Suprapubic skin (tissue), 4 donors: ENCODE results near the gene CHCT1. TPM values are rescaled to one million over a fixed set of nuclear protein-coding genes. Genes with fewer than 3 reads are reported as not detected.

Source experiments
- DNase-seq, 2 donors: peaks; one replicate each; pipeline ENCODE4 v3.0.0-alpha.2; 2019; ENCODE audit warnings: low spot score in 2 of 2
- H3K27ac ChIP-seq: fragments of 200-600 bp; sonication (generic); one replicate; pipeline ENCODE4 v1.5.1; 2019
- H3K27me3 ChIP-seq: fragments of 200-600 bp; sonication (generic); one replicate; pipeline ENCODE4 v1.5.1; 2019
- H3K36me3 ChIP-seq: fragments of 200-600 bp; sonication (generic); one replicate; pipeline ENCODE4 v1.5.1; 2019
- H3K4me1 ChIP-seq: fragments of 200-600 bp; sonication (generic); one replicate; pipeline ENCODE4 v1.5.1; 2019
- H3K4me3 ChIP-seq: fragments of 200-600 bp; sonication (generic); one replicate; pipeline ENCODE4 v1.5.1; 2019; ENCODE audit warnings: mild to moderate bottlenecking
- H3K9me3 ChIP-seq: fragments of 200-600 bp; sonication (generic); one replicate; pipeline ENCODE4 v1.5.1; 2019
- EP300 ChIP-seq: sonication (generic); formaldehyde crosslinking; IDR thresholded peaks from one replicate; pipeline ENCODE4 v1.6.1; 2017; ENCODE audit warnings: antibody characterized with exemption
- POLR2A ChIP-seq, 2 donors: fragments of 450-650 bp; IDR thresholded peaks; one replicate each; pipeline ENCODE4 v1.6.1; 2017; ENCODE audit warnings: antibody characterized with exemption in 2 of 2, mild to moderate bottlenecking in 2 of 2, moderate library complexity in 2 of 2
- POLR2AphosphoS5 ChIP-seq, 3 donors: sonication (generic); formaldehyde crosslinking; IDR thresholded peaks; one replicate each; pipeline ENCODE4 v1.6.1; 2017; ENCODE audit warnings: antibody characterized with exemption in 3 of 3
- WGBS: methylation state at CpG from one replicate; pipeline ENCODE4 v1.1.5; 2018; 5-methylcytosine and 5-hydroxymethylcytosine counted together
- total RNA-seq, 4 donors: library from RNA; depleted of rRNA; stranded (reverse); fragments of >200 nt; gene quantifications; one replicate each; pipeline ENCODE4 v1.1.0, GENCODE V29; 2016
- TF ChIP-seq, protein P1 (sequence below), 2 donors: fragments of 200-600 bp in 1 of 2; fragments of 450-650 bp in 1 of 2; sonication (generic) in 1 of 2; IDR thresholded peaks; one replicate each; pipeline ENCODE4 v1.5.1; 2016 to 2019; ENCODE audit warnings: antibody characterized with exemption in 2 of 2, mild to moderate bottlenecking in 1 of 2, moderate library complexity in 1 of 2

Gene CHCT1
- total RNA-seq, 4 donors from 2014 or later, result not detected

DNA sequence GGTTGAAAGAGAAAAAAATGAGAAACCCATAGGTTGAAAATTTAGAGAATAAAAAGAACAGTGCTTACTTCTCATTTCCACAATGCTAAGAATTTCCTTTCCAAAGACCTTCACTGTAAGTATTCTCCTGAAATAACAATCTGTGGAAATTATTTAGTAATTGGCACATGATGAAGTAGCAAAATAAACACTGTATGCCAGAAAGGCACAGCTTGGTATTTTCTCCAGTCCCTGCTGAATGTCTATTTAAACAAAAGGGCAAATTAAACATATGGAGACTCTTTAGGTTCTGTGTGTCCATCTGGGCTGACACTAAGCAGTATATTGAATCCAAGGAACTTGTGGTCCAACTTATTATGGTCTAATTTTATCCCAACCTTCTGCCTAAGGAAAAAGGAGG, 46.1 kb downstream of the CHCT1 start:
- Histone ChIP-seq H3K4me1 (peaks cover 9% of the 10 kb centered on the region), H3K27ac (no peak overlapping the region), H3K27me3 (no peaks in the 10 kb centered on the region), H3K4me3 (no peak overlapping the region), H3K9me3 (no peaks in the 10 kb centered on the region), H3K36me3 (peaks cover 39% of the 10 kb centered on the region)
- no peak for DNase-seq
- TF ChIP-seq, protein P1, sequence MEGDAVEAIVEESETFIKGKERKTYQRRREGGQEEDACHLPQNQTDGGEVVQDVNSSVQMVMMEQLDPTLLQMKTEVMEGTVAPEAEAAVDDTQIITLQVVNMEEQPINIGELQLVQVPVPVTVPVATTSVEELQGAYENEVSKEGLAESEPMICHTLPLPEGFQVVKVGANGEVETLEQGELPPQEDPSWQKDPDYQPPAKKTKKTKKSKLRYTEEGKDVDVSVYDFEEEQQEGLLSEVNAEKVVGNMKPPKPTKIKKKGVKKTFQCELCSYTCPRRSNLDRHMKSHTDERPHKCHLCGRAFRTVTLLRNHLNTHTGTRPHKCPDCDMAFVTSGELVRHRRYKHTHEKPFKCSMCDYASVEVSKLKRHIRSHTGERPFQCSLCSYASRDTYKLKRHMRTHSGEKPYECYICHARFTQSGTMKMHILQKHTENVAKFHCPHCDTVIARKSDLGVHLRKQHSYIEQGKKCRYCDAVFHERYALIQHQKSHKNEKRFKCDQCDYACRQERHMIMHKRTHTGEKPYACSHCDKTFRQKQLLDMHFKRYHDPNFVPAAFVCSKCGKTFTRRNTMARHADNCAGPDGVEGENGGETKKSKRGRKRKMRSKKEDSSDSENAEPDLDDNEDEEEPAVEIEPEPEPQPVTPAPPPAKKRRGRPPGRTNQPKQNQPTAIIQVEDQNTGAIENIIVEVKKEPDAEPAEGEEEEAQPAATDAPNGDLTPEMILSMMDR (IDR thresholded peaks at IDR 0.05), result no peak
- no peak for TF ChIP-seq EP300
- TF ChIP-seq POLR2A (IDR thresholded peaks at IDR 0.05), result no peak
- no peak for TF ChIP-seq POLR2AphosphoS5 (IDR thresholded peaks at IDR 0.05)

- 98% methylated on average over 4 of the region's 4 CpGs for WGBS
- Histone ChIP-seq H3K27me3 (no peaks in the 10 kb centered on the region), H3K4me3 (no peak overlapping the region), H3K9me3 (no peaks in the 10 kb centered on the region), H3K4me1 (peaks cover 9% of the 10 kb centered on the region), H3K36me3 (peaks cover 15% of the 10 kb centered on the region), H3K27ac (no peak overlapping the region)
- no peak for DNase-seq
- no peak for TF ChIP-seq POLR2A (IDR thresholded peaks at IDR 0.05)
- no peak for TF ChIP-seq POLR2AphosphoS5 (IDR thresholded peaks at IDR 0.05)
- TF ChIP-seq EP300, result no peak
- TF ChIP-seq, protein P1 (IDR thresholded peaks at IDR 0.05), result no peak
Observed at GRCh38 chr17:60471451-60471850, 49.2 kb downstream of the CHCT1 start.

DNA sequence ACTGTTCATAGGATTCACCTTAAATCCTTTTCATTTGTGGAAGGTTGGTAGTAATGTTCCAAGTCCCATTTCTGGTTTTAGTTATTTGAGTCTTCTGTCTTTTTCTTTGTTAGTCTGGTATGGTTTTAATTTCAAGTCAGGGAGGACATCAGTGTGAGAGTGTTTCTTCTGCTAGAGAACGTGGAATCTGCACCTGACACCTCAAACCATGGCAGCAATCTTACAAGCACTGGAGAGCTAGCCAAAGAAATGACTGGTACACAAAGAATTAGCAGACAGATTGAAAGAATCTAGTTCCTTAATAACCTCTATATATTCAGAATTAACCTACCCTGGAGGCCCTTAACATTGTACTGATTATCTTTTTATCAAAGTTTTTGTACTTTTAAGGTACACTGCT, 50.2 kb downstream of the CHCT1 start:
- H3K27me3 ChIP-seq, result no peaks in the 10 kb centered on the region
- H3K4me3 ChIP-seq, result no peak overlapping the region
- no peaks in the 10 kb centered on the region for H3K9me3 ChIP-seq
- no peak for DNase-seq
- no peak overlapping the region for H3K27ac ChIP-seq
- H3K36me3 ChIP-seq, result peaks cover 22% of the 10 kb centered on the region
- H3K4me1 ChIP-seq, result peaks cover 9% of the 10 kb centered on the region
- 88% methylated on average over 1 of the region's 1 CpG for WGBS
- TF ChIP-seq POLR2AphosphoS5 (IDR thresholded peaks at IDR 0.05) (no peak), POLR2A (IDR thresholded peaks at IDR 0.05) (no peak), EP300 (no peak)
- TF ChIP-seq, protein P1 (IDR thresholded peaks at IDR 0.05), result no peak

DNA sequence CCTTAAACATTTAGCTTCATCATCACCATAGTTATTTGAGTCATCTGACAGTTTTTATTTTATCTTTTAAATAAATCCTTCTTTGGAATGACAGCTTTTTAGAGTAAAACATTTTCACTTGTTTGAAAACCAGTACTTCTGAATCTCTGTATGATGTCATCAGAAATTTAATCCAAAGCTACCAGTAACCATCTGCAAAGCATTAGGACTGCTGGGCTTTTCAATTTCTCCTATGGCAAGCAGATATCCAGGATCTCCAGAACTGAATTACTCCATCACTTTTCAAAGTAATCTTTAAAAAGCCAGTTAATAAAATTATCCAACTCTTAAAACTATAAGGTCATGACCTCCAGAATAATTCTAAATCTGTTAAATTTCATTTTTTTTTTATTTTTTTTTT, 51.5 kb downstream of the CHCT1 start:
- peaks cover 9% of the 10 kb centered on the region for H3K4me1 ChIP-seq
- peaks cover 11% of the 10 kb centered on the region for H3K36me3 ChIP-seq
- no peaks in the 10 kb centered on the region for H3K9me3 ChIP-seq
- H3K27me3 ChIP-seq, result no peaks in the 10 kb centered on the region
- H3K27ac ChIP-seq, result no peak overlapping the region
- DNase-seq, result no peak
- no peak overlapping the region for H3K4me3 ChIP-seq
- TF ChIP-seq POLR2AphosphoS5 (IDR thresholded peaks at IDR 0.05) (no peak), POLR2A (IDR thresholded peaks at IDR 0.05) (no peak), EP300 (no peak)
- TF ChIP-seq, protein P1 (IDR thresholded peaks at IDR 0.05), result no peak

Other genes with a start within 250 kb of the CHCT1 start
- gene USP32, start 30.4 kb upstream of the CHCT1 start, total RNA-seq, result 10 to 100 TPM; 58.3 to 74.5 (median 62.0) TPM
- gene APPBP2, start 103.8 kb downstream of the CHCT1 start, total RNA-seq, result 10 to 100 TPM; 15.4 to 26.3 (median 17.8) TPM
- 10 to 100 TPM in 3 of 4 donors, 1 to 10 TPM in 1; 7.0 to 13.0 (median 11.9) TPM for gene PPM1D, start 177.7 kb downstream of the CHCT1 start, total RNA-seq